Motor neuron (in vitro differentiated cells): ENCODE data around the gene GPR108. TPM values are rescaled to one million over a fixed set of nuclear protein-coding genes. Genes with fewer than 3 reads are reported as not detected.
A peak's percentile ranks its signal among the peaks of the same experiment; 100 is the strongest.
"Not testable (repeated sequence)": the region's sequence is repeated elsewhere in the genome, so short reads cannot be mapped to it uniquely, and the experiment has no call there.

Experiments used
- ATAC-seq, 8 experiments: fragments of 200-7000 bp; cut with Tn5 transposase; replicated peaks in 6 of 8; 2 replicates each; pipeline ENCODE4 v1.8.0; 2021; ENCODE audit warnings: mild to moderate bottlenecking in 8 of 8, moderate library complexity in 8 of 8
- H3K27ac ChIP-seq, 2 donors: fragments of 250-450 bp; sonication (Bioruptor Pico); 2 replicates each; pipeline ENCODE4 v1.9.0; 2021; ENCODE audit warnings: antibody characterized with exemption in 2 of 2, mild to moderate bottlenecking in 2 of 2, moderate library complexity in 1 of 2
- H3K4me1 ChIP-seq, 2 donors: fragments of 250-450 bp; sonication (Bioruptor Pico); replicated peaks in 1 of 2; 2 replicates each; pipeline ENCODE4 v1.6.1; 2021; ENCODE audit warnings: antibody characterized with exemption in 2 of 2, mild to moderate bottlenecking in 2 of 2, moderate library complexity in 1 of 2
- H3K4me3 ChIP-seq, 5 donors: fragments of 250-450 bp; sonication (Bioruptor Pico); 2 replicates each; pipeline ENCODE4 v1.9.0; 2021; ENCODE audit warnings: antibody characterized with exemption in 5 of 5, mild to moderate bottlenecking in 5 of 5, moderate library complexity in 4 of 5
- WGBS, 10 experiments: fragments of 450-650 bp; shearing (Covaris generic); methylation state at CpG; one replicate each; pipeline ENCODE4 v1.0.0; 2022; 5-methylcytosine and 5-hydroxymethylcytosine counted together
- in situ Hi-C, 9 experiments: fragments of 400-800 bp; cut with MboI; loops; one replicate each; pipeline ENCODE4 v1.15.0; 2021; ENCODE audit warnings: low sequenced_read_pairs in 9 of 9, low pct_unique_long_range_greater_than_20kb in 2 of 9; ENCODE audit not compliant: unreplicated experiment in 9 of 9
- total RNA-seq, 8 experiments: library from RNA; unstranded; fragments of 300-600 nt; gene quantifications; 2 replicates each; pipeline versions ENCODE4 v1.2.3 to v1.2.4, GENCODE V29; 2022

GPR108 gene
- total RNA-seq, 8 experiments from 2014 or later = 19.0 to 76.9 (median 31.0) TPM

DNA sequence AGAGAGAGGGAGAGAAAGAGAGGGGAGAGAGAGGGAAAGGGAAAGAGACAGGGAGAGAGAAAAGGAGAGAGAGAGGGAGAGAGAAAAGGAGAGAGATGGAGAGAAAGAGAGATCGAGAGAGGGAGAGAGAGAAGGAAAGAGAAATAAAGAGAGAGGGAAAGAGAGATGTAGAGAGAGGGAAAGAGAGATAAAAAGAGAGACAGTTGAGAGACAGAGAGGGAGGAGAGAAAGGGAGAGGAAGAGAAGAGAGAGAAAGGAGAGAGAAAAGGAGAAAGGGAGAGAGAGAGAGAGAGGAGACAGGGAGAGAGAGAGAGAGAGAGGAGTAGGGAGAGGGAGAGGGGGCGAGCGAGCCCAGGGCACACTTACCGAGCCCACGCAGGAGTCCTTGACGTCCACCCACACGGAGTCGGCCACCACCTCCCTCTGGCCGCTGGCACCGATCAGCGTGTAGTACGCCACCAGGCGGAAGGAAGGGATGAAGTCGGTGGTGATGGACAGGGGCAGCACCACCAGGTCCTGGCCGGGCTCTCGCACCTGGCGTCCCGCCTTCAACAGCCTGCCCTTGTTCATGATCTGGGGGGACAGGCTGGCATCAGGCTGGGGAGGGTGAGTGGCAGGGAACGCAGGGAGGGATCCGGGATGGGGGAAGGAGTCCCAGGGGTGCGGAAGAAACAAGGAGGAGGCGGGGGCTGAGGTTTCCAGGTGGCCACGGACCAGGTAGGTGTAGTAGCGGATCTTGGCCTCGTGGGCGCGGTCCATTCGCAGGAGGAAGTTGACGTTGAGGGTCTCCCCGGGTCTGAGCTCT lies 26.9 kb downstream of the GPR108 start:
- WGBS, 10 experiments = 11 to 87% (median 67%) methylated on average over 1 to 16 of the region's 30 CpGs; no CpG with 5 or more reads in 1 of the 10 experiments
- in situ Hi-C loops = no loop called here
- Histone ChIP-seq H3K4me3 (no peak overlapping the region), H3K4me1 (no peaks in the 10 kb centered on the region), H3K27ac (no peak overlapping the region)
- no peak for ATAC-seq

DNA sequence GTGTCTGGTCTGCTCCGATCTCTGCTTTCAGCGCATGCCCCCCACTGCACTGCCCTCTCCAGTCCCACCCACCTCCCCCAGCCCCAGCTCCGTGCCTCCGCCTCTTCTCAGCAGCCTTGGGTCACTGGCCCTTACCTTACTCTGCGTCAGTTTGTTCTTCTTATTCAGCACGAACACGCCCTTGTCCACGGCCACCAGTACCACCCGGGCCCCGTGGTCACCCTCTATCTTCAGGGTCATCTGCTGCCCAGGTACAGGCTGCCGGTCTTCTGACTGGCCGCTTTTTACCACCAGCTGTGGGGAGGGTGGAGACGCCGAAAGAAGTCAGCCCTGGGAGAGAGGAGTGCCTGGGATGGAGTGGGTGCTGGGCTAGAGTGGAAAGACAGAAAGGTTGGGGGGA lies 27.8 kb downstream of the GPR108 start:
- H3K4me1 ChIP-seq = no peaks in the 10 kb centered on the region
- in situ Hi-C loops = no loop called here
- no peak overlapping the region for H3K4me3 ChIP-seq
- H3K27ac ChIP-seq = no peak overlapping the region
- WGBS, 10 experiments = 100% methylated on average over 1 of the region's 14 CpGs; no CpG with 5 or more reads in 9 of the 10 experiments
- ATAC-seq = no peak

DNA sequence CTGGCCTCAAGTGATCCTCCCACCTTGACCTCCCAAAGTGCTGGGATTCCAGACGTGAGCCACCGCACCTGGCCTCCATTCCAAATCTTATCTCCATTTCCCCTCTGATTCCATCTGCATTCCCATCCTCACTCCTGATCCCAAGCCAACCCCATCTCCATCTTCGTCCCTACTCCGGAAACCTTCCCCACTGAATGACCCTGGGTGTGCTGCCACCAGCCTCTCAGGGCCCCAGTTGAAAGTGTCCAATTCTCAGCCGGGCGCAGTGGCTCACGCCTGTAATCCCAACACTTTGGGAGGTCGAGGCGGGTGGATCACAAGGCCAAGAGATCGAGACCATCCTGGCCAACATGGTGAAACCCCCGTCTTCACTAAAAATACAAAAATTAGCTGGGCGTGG lies 28.5 kb downstream of the GPR108 start:
- in situ Hi-C loops, ATAC-seq, H3K4me1 ChIP-seq, H3K4me3 ChIP-seq, H3K27ac ChIP-seq: not testable (repeated sequence)
- 70 to 100% (median 89%) methylated on average over 2 to 5 of the region's 12 CpGs; no CpG with 5 or more reads in 4 of the 10 experiments for WGBS, 10 experiments

DNA sequence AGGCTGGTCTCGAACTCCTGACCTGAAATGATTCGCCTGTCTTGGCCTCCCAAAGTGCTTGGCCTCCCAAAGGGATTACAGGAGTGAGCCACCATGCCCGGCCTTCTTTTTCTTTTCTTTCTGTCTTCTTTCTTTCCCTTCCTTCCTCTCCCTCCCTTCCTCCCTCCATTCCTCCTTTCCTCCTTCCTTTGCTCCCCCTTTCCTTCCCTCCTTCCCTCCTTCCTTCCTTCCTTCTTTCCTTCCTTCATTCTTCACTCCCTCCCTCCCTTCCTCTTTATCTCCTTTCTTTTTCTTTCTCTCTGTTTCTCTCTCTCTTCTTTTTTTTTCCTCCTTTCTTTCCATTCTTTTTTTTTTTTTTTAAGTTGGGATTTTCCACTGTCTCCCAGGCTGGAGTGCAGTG lies 29.0 kb downstream of the GPR108 start:
- WGBS, 10 experiments = 30 to 83% (median 61%) methylated on average over 1 to 3 of the region's 3 CpGs; no CpG with 5 or more reads in 2 of the 10 experiments
- ATAC-seq = no peak
- Histone ChIP-seq H3K4me3 (no peak overlapping the region), H3K4me1 (no peaks in the 10 kb centered on the region), H3K27ac (no peak overlapping the region)
- in situ Hi-C loops = no loop called here

DNA sequence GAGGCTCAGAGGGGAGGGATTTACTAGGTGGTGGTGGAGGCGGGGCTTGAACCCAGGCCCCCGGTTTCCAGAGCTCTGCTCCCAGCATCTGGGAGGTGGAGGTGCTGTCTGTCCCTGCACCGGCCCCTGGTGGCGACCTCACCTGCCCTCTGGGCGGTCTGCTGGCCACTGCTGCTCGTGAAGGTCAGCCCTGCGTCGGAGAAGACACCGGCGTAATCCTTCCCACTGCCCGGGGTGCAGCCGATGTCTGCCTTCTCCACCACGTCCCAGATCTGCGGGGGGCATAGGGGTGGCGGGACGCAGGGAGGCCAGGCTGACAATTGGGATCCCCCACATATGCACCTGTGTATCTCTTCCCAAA lies 29.7 kb downstream of the GPR108 start:
- no peak for ATAC-seq
- in situ Hi-C loops = no loop called here
- Histone ChIP-seq H3K4me3 (no peak overlapping the region), H3K4me1 (no peaks in the 10 kb centered on the region), H3K27ac (no peak overlapping the region)
- 54 to 89% (median 60%) methylated on average over 1 to 5 of the region's 16 CpGs; no CpG with 5 or more reads in 7 of the 10 experiments for WGBS, 10 experiments

DNA sequence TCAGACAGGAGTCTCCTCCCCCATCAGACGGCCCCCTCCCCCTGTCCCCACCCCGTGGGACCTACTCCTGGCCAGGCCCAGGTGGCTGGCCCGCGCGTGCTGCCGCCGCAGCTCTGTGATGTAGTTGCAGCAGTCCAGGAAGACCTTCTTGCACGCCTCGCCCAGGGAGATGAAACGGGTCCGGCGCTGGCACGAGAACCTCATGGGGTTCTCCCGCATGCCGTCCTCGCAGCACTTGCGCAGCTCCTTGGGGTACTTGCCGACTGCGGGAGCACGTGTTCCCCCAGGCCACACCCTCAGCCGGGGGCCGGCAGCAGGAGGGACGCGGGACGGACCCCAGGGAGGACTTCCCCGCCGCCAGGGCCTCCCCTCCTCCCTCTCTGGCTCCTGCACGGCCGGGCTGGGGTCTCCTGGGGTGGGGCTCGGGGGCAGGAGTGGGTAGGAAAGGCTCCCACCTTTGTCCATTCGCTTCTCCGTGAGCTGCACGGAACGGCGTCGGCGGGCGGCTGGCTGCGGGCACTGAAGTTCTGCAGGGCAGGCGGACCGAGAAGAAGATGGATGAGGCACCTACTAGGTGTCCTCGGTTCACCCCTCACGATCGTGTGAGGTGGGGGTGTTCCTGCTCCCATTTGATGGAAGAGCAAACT lies 30.2 kb downstream of the GPR108 start:
- WGBS, 10 experiments = 76% methylated on average over 3 of the region's 44 CpGs; no CpG with 5 or more reads in 9 of the 10 experiments
- Histone ChIP-seq H3K4me1 (no peaks in the 10 kb centered on the region), H3K27ac (no peak overlapping the region), H3K4me3 (no peak overlapping the region)
- ATAC-seq = no peak
- in situ Hi-C loops = no loop called here

DNA sequence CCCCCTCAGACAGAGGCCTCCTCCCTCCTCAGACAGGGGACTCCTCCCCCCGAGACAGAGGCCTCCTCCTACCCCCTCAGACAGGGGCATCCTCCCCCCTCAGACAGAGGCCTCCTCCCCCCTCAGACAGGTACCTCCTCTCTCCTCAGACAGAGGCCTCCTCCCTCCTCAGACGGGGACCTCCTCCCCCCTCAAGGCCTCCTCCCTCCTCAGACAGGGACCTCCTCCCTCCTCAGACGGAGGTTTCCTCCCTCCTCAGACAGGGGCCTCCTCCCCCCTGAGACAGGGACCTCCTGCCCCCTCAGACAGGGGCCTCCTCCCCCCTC lies 30.8 kb downstream of the GPR108 start:
- Histone ChIP-seq H3K27ac (no peak overlapping the region), H3K4me3 (no peak overlapping the region), H3K4me1 (no peaks in the 10 kb centered on the region)
- in situ Hi-C loops = no loop called here
- WGBS, 10 experiments = no CpG with 5 or more reads among the region's 3 CpGs
- peak in 1 of 8 experiments; percentile 38 for ATAC-seq

DNA sequence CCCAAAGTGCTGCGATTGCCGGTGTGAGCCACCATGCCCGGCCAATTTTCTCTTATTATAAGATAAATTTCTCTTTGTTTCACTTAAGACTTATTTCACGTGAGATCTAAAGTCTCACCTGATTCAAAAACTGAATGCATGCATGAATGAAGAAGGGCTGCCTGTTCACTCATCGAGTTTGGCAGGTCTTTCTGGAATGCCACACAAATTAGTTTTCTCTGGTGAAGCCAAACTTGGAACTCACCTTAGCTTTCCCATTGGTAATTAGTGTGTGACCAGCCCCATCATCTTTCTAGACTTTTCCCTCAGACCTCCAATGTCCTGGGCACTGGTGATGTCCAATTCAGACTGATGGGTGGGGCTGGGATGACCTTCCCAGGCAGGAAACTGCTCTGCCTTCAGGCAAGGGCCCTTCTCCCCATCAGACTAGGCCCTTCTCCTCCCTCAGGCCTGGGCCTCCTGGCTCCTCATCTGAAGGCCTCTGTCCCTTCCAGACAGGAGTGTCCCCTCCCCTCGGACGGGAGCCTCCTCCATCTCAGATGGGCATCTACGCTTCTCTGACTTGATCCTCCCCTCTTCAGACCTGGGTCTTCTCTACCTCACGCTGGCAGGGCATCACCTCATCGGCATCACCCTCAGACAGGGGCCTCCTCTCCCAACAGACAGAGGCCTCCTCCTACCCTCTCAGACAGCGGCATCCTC lies 31.3 kb downstream of the GPR108 start:
- H3K4me3 ChIP-seq = no peak overlapping the region
- H3K4me1 ChIP-seq = no peaks in the 10 kb centered on the region
- no peak overlapping the region for H3K27ac ChIP-seq
- 0 to 90% (median 71%) methylated on average over 1 to 5 of the region's 11 CpGs; no CpG with 5 or more reads in 2 of the 10 experiments for WGBS, 10 experiments
- in situ Hi-C loops = no loop called here
- ATAC-seq = peak in 2 of 8 experiments; percentile 15 to 26

DNA sequence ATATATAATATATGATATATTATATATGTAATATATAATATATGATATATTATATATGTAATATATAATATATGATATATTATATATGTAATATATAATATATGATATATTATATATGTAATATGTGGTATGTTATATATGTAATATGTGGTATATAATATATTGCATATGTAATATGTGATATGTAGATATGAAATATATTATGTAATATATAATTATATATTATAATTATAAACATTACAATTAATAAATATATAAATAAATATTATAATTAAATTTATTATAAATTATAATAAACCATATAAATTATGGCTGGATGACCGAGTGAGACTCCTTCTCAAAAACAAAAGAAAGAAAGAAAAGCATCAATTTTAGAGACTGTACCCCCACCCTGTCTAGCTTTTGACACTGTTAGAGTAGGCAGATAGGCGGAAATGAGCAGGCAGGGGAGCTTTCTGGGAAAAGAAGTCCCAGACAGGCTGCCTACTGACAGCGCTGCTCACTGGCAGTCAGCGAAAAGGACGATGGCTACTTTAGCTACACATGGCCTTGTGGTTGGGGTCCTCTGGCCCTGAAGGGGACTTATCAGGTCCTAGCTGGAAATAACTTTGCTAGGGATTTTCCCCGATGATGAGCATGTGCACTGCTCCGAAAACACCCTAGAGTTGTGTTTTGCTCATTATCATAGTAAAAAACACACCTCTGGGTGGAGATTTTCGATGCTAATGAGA lies 36.6 kb downstream of the GPR108 start:
- in situ Hi-C loops = no loop called here
- no peaks in the 10 kb centered on the region for H3K4me1 ChIP-seq
- H3K4me3 ChIP-seq = no peak overlapping the region
- no peak overlapping the region for H3K27ac ChIP-seq
- no peak for ATAC-seq
- WGBS, 10 experiments = 35 to 92% (median 72%) methylated on average over 1 to 5 of the region's 8 CpGs; no CpG with 5 or more reads in 1 of the 10 experiments

DNA sequence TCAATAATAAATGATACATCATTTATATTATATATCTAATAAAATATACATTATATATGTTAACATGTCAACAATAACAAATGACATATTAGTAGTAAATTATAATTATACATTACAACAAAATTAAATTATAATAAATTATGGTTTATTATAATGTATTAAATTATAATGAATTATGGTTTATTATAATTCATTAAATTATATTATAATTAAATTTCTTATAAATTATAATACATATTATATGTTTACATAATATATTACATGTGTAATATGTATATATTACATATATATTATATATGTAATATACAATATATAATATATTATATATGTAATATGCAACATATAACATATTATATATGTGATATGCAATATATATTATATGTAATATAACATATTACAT lies 37.4 kb downstream of the GPR108 start:
- in situ Hi-C loops = no loop called here

DNA sequence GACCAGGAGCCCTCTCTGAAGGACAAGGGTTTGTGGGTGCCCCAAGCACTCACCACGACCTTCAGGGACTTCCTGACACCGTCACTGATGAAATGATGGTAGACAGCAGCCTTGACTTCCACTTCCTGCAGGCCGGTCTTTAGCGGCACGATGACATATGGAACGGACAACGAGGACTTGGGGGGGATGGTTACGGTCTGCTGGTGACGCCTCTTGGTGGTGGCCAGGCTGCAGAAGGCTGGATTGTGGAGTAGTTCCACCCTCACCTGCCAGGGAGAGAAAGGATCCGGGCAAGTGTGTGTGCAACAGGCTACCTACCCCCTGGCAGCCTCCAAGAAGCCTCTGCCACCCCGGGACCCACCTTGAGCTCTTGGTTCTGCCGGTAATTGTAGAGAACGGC lies 40.1 kb downstream of the GPR108 start:
- 58 to 100% (median 86%) methylated on average over 1 to 10 of the region's 13 CpGs; no CpG with 5 or more reads in 4 of the 10 experiments for WGBS, 10 experiments
- H3K4me1 ChIP-seq = no peaks in the 10 kb centered on the region
- no peak overlapping the region for H3K27ac ChIP-seq
- no peak for ATAC-seq
- no peak overlapping the region for H3K4me3 ChIP-seq
- in situ Hi-C loops = no loop called here

More for the DNA sequence above, 37.4 kb downstream of the GPR108 start:
- Histone ChIP-seq H3K4me1 (no peaks in the 10 kb centered on the region), H3K4me3 (no peak overlapping the region), H3K27ac (no peak overlapping the region)
- ATAC-seq = no peak

DNA sequence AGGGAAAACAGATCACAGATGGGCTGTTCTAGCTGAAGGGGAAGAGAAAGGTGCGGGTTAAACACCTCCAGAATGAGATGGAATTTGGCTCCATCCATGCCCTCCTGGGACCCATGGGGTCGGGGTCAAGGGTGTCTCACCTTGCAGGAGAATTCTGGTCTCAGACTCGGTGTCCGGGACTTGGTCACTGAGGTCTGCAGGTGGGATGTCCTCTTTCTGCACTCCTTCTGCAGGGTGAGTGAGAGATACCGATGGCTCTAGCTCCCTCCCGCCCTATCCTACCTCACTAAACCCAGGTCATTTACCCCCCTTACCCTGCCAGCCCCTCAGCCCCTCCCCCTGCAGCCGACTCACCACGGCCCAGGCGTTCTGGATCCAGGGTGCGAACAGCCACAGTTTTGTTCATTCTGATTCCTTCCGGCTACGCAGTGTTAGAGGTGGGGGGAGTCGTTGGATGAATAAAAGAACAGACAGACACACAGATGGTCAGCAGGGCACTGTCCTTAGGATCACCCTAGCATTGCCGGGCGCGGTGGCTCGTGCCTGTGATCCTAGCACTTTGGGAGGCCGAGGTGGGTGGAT lies 41.0 kb downstream of the GPR108 start:
- H3K4me1 ChIP-seq = no peaks in the 10 kb centered on the region
- ATAC-seq = no peak
- 33 to 100% (median 63%) methylated on average over 1 to 5 of the region's 18 CpGs; no CpG with 5 or more reads in 6 of the 10 experiments for WGBS, 10 experiments
- in situ Hi-C loops = no loop called here
- H3K4me3 ChIP-seq = no peak overlapping the region
- H3K27ac ChIP-seq = no peak overlapping the region
